Activated CD4-positive, CD25-positive, alpha-beta regulatory T cell (primary cell): Measurements from ENCODE around the gene BMP4.

Experiments used
- DNase-seq, 4 experiments: peaks; one replicate each; lab custom pipeline; 2025; lab: John Stamatoyannopoulos, UW

Gene BMP4

DNA sequence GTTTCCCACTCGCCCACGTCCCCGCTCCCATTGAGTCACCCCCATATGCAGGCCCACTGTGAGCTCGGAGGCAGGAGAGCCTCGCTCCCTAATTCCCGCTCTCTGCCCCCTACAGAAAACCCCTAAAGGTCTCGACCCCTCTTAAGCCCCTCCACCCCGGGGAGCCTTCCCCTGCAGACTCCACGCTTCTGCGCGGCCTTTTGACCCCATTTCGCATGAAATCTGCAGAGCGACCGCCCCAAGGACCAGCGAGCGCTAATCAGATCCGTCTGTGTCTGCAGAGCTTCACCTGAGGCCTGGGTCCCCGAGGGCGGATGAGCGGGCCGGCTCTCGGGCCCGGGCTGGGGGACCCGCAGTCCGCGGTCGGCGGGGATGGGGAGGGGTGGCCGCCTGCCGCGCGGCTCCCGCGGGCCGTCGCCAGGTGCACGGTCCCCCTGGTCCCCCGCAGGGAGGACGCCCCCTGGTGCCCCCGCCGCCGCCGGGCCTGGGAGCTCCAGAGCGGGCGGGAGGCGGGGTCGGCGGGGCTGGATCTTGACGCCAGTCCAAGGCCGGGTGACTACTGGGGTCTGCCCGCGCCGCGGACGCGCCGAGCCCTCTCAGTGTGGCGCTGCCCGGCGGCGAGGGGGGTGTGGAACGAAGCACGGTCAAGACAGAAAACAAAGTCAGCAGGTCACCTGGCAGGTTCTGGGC is 10.1 kb downstream of the BMP4 start:
- no peak for DNase-seq

DNA sequence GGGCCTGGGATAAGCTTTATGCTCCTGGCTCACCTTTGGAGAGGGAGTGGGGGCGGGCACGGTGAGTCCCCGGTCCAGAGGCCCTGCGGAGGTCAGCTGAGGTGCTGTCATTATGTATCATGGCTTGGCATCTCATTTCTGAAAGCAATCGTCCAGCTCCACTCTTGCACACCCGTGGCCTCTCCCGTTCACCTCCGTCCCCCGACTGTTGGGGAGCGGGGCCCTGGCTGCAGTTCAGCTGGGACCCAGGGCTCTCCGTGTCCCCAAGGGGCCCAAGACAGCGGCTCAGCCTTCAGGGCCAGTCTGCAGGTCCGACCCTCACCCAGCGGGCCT is 10.6 kb downstream of the BMP4 start:
- DNase-seq = no peak

DNA sequence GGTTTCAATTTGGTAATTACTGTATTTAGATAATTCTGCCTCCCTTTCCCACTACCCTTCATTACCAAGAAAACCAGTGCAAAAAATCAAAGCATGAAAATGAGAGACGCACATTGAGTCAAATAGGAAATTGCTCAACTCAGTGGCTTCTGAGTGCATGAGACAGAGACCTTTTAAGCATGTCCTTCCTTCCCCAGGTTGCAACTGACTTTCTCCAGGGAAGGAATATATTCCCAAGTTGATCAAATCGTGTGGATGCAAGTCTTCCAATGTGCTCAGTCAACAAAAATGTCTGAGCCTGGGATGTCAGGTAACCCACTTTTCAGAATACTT is 12.9 kb downstream of the BMP4 start:
- DNase-seq = no peak

DNA sequence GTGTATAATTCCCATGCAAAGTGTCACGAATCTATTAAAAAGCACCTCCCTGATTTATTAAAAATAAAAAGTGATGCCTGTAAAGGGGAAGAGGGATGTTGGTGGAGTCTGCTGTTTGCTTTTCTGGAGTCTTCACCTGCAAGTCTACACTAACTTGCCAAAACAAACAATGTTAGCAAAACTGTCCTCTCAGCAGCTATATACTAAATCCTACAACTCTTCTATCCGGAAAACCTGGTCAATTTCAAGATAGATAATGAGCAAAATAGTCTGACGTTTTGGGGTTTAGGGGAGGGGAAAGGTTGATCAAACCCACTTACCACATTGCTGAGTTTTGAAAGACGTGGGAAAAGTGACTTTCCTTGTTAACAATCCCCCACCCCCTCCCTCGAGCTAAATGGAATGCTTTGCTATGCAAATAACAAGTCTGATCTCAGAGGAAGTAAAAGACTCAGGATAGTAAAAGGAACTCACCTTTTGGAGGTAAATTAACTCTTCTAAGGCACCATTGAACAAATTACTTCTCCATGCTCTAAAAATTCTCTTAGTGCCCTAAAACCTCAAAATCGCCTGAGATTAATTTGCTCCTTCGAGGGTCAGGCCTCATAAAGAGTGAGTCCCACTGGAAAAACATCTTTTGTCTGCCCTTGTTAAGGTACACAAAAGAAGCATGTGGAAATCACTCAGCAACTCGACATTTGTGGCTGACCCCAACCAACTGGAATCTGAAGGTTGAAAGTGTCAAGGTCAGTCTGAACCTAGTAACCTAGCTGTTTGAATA is 13.5 kb downstream of the BMP4 start:
- no peak for DNase-seq

DNA sequence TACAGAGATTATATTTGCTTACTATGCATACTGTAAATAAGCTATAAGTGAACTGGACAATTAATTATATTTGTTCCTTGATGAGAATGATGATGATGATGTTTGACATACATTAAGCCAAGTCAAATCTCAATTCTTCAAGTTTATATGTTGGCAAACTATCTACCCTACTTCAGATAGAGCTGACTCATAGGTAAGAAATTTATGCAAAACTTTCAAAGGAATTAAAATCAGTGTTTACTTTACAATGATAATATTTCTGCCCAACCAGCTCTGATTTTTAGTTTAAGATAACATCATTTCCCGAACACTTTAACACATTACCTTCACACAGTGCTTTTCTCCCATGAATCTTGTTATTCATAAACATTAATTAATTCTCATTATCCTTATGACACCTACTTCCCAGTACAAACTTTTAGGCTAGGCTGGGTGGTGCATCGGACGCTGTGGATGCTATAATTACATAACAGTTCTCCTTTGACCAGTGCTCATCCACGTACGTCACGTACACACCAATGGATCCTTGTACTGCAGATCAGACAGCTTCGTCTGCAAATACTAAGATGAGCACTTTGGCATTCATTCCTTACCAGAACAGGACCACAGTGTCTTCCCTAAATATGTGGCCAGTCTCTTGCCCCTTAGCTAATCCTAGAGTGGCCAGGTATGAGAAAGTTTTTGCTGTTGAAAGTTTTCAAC is 18.3 kb downstream of the BMP4 start:
- no peak for DNase-seq

DNA sequence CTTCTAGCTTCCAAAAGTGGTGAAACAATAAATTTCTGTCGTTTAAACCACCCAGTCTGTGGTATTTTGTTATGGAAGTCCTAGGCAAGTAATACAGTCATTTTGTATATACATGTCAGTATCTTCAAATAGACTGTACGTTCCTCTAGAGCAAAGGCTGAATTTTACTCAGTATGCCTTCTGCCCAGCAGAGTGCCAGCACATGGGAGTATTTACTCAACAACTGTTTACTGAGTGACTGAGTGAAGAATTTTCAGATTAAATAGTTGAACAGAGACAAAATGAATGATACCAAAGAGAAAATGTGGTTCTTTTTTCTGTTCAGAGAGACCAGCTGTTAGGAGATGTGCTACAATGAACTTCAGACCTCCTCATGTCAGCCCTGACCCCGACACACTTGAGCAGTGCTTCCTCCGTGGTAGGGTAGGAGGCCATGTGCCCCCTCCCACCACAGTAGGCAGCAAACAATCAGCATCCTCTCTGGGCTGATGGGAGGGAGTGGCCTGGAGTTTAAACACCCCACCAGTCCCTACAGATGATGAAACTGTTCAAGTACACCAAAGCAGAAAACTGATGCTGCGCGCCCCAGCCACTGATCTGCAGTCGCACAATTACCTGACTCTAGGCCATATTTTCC is 21.7 kb downstream of the BMP4 start:
- DNase-seq = no peak

DNA sequence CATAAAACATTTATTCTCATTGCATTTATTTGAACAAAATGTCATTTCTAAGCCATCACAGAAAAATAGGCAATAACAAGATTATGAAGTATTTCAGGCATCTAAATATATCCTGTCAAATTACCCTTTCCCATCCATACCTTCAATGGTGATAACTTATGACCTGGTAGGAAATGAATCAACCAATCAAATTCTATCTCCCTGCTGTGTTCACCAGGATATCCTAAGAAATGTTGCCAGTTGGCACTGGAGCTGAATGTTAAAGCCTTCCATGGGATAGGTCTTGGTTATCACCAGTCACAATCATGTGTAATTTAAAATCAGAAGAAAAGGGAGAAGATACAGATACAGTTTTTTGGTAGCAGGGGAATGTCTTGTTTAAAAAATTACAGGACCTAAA is 23.7 kb downstream of the BMP4 start:
- DNase-seq = no peak

DNA sequence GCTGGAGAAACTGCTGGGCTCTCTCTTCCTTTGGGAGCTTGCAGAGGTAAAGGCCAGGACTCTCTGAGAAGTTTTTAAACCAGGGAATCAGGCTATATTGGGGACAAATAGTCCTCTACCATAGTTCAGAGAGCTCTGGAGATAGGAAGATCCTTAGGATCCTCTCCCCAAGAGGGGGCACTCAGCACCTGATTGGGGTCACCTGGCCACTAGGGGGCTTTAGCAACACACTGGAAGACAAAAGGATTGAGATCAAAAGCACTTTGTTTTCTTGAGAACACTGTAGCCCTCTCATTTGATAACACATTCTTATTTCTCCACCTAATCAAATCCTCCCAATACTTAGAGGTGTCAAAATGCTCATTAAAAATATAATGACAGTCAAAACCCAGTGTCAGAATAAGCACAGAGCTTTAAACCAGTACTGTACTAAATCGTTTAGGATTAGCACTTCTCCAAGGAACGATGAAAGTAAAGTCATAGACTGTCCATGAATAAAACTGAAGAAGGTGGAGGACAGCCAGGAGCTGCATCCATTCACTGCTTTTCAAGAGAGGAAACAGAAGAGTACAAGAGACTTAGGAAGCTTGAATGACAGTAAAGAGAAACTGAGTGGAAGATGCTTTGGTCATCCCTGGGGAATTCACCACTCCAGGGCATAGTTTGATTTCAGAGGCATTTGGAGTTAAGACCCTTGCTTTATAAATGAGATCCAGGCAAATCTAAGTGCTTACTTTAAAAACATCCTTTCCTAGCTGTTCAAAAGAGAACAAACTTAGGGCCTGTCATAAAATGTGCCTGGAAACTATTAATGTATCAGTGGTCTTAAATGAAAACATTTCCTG is 26.5 kb downstream of the BMP4 start:
- DNase-seq = no peak

DNA sequence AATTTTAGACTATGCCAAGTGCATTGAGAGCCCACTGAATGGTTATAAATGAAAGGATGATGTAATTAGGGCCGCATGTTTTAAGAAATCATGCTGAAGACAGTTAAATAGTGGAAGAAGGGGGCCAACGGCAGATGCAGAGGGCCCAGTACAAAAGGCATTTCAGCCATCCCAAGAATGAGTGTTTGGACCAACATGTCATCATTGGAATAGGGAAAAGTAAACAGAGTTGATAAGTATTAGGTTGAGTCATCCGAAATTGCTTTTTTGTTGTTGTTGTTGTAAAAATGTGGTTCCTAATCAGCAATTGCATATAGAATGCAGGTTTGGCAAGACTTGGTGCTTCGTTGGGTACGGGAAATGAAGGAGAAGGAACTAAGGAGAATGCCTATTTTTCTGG is 29.5 kb downstream of the BMP4 start:
- no peak for DNase-seq

DNA sequence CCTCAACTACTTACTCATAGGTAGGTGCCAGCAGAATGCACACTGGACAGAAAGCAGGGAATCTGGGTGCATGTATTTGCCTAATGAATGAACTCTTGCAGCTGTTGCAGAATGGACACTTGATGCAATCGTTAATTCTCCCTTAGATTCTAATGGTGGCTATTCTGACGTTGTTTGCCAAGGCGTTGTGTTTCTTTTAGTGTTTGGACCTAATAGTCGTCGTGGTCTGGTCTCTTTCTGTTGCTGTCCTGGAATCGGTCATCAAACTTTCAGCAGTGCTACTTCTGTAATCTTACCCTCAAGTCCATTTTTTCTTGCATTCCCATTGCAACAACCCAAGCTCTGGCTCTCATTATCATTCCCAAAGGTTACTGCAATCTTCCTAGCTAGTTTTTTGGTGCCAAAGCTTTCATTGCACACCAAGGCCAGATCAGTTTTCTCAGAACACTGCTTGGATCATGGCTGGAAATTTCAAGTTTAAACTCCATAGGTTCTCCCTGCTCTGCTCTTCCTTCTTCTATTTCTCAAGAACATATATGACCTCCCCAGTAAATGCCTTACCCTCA is 31.3 kb downstream of the BMP4 start:
- no peak for DNase-seq

DNA sequence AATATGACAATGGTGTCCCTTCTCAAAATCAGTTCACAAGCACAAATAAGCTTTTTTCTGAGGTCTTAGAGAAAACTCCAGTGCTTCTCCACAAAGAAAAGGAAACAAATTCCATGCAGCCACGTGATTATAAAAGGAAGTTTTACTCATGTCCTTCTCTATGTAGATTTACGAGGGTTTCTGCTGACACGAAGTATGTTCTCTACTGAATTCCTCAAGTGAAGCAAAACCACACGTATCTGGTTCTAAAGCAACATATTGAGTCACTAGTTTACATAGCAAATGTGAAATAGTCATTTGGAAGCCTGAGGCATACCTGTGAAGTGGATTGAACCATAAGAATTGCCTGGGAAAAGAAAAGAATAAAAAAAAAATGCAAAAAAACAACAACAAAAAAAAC is 31.9 kb downstream of the BMP4 start:
- no peak for DNase-seq

DNA sequence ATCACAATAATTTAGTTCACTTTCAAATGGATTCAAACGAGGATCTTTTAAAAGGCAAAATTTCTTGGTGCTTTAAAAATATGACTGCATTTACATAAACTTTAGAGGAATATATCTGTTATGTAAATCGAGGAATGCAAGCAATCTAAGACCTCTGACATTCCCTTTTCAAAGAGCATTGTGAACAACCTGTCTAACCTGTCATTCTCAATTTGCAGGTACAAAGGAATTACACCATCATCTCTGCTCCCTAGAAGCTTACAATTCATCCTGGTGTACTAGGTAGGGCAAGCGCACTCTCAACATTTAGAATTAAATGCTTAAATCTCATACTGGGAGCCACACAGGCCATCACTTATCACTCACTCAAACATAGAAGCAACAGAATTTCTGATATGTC is 35.6 kb downstream of the BMP4 start:
- DNase-seq = no peak

DNA sequence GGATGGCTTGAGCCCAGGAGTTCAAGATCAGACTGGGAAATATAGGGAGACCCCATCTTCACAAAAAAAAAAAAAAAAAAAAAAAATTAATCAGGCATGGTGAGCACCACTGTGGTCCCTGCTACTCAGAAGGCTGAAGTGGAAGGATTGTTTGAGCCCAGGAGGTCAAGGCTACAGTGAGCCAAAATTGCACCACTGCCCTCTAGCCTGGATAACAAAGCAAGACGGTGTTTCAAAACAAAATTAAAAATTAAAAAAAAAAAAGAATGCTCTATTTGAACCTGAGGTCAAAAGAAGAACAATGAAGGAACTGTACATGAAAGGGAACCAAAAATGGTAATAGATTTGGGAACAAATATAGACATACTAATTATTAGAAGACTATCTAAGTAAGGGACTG is 40.4 kb downstream of the BMP4 start:
- DNase-seq = no peak

DNA sequence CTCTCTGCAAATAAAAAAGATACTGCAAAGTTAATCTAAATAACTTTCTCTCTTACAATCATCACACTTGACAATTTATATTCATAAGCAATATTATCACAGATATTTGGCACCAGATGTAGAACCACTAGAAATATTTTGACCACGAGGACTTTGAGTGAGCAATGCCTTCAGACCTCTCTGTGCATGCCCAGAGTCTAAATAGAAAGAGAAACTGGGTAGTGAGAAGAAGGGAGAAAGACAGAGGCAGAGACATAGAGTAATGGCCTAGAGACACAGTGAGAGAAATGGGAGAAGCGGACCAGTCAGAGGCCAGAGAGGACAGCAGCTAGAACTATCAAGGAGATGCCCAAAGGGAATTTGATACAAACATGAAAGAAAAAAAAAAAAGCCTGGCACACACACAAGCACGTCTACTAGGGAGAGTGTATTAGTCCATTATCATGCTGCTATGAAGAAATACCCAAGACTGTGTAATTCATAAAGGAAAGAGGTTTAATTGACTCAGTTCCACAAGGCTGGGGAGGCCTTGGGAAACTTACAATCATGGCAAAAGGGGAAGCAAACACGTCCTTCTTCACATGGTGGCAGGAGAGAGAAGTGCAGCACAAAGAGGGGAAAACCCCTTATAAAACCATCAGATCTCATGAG is 41.1 kb downstream of the BMP4 start:
- no peak for DNase-seq

DNA sequence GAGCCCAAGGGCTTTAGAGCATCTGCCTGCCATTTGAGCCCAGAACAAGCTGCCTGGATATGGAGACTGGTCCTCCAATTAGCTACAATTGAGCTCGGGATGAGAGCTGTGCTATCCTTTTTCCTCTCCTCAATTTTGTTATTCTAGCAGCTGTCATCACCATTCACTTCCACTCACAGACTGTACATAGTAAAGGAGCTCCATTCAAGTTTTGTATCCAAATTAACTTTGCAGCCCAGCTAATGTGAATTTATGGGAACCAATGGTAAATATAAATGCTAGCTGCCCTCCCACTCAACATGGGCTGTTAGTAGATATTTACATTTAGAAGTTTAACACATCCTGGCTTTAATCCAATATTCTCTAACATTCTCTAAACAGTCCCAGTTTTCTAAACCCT is 44.6 kb downstream of the BMP4 start:
- DNase-seq = no peak

DNA sequence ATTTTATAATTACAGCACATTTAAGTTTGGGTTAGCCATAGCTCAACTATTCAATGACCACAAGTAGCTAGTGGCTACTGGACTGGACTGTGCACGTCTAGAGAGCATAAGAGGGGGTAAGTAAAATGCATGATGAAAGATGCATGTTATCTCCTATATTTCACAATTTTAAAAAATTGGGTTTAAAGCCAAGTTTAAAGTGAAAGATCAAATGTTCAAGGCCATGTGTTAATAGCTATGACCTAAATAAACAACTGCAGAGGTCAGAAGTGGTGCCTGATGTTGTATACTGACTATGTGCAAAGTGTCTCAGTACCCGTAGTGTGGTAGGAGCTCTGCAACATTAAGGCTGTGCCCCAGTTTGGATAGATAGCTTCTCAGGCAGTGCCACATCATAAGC is 48.2 kb downstream of the BMP4 start:
- DNase-seq = no peak

DNA sequence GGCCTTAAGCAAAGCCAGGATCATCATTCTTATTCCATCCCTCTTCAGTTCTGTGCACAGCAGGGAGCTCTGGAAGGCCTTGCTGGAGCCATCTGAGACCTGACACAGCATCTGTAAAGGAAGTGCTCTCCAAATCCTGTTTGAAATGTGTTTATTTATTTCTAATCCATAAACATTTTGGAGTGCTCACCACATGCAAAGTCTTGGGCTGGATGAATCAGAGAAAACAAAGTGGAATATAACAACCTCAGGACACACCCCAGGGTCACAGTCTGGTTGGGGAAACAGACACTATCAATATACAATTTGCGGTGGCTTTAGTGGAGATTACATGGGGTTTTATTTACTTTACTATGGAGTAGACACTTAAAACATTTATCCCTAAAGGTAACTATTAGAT is 54.3 kb downstream of the BMP4 start:
- no peak for DNase-seq

DNA sequence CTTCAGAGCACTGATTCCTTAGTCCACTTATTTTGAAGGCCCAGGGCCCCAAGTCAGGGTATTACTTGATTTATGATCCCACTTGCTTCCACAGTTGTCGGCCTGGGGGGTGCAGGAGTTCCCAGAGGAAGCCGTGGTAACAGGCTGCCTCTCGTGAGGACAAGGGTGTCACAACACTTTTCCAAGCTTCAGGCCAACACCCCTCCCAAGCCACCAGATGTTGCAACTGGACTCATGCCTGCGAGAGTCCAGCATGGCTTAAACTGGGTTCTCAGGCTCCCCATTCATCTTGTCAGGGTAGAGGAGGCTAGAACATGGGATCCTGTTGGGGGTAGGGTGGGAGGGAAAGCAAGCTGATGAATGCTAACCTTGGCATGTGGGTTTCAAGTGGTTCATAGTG is 56.1 kb downstream of the BMP4 start:
- DNase-seq = no peak
